Ishikawa (cell line): ENCODE results near the gene TMIGD3.

ENCODE experiments used
- CEBPB ChIP-seq: IDR thresholded peaks from 2 replicates; pipeline ENCODE4 v1.6.1; 2012
- CREB1 ChIP-seq: IDR thresholded peaks from 2 replicates; pipeline ENCODE4 v1.6.1; 2012; ENCODE audit warnings: low read depth
- EGR1 ChIP-seq: IDR thresholded peaks from 2 replicates; pipeline ENCODE4 v1.6.1; 2012
- EP300 ChIP-seq: IDR thresholded peaks from 2 replicates; pipeline ENCODE4 v1.6.1; 2012; ENCODE audit warnings: borderline replicate concordance
- FOXM1 ChIP-seq: IDR thresholded peaks from 2 replicates; pipeline ENCODE4 v1.6.1; 2012; ENCODE audit warnings: low read depth, borderline replicate concordance
- MAX ChIP-seq: IDR thresholded peaks from 2 replicates; pipeline ENCODE4 v1.6.1; 2012
- NFIC ChIP-seq: IDR thresholded peaks from 2 replicates; pipeline ENCODE4 v1.6.1; 2012
- RAD21 ChIP-seq: IDR thresholded peaks from 2 replicates; pipeline ENCODE4 v1.6.1; 2012; ENCODE audit warnings: low read depth
- TAF1 ChIP-seq: IDR thresholded peaks from 2 replicates; pipeline ENCODE4 v1.6.1; 2012; ENCODE audit warnings: low read depth, mild to moderate bottlenecking
- TCF12 ChIP-seq: IDR thresholded peaks from 2 replicates; pipeline ENCODE4 v1.6.1; 2012; ENCODE audit warnings: low read depth
- TEAD4 ChIP-seq: IDR thresholded peaks from 2 replicates; pipeline ENCODE4 v1.6.1; 2012
- YY1 ChIP-seq: IDR thresholded peaks from 2 replicates; pipeline ENCODE4 v1.6.1; 2012; ENCODE audit warnings: low read depth
- ZBTB7A ChIP-seq: IDR thresholded peaks from 2 replicates; pipeline ENCODE4 v1.6.1; 2012; ENCODE audit warnings: low read depth
- TF ChIP-seq, protein P1 (sequence below): IDR thresholded peaks from 2 replicates; pipeline ENCODE4 v1.6.1; 2012
- TF ChIP-seq, protein P2 (sequence below): IDR thresholded peaks from 2 replicates; pipeline ENCODE4 v1.6.1; 2012; ENCODE audit warnings: low read depth, mild to moderate bottlenecking

Gene TMIGD3

DNA sequence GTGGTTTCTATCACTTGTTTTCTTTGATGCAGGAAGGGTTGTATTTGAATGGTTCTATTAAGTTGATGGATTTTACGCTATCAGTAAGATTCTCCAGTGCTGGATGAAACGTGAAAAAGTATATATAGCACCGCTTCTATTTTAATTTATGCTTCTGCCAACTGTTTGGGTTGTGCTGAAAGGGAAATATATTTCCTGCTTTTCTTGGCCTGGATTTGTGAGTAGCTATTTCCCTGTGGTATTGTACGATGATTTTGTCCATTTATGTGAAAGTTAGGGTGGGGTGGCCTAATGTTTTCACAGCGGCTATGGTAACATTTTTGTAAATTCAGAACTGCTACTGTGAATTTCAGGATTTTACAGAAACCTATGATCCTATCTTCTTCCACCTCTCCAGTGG, 29.3 kb downstream of the TMIGD3 start:
- TF ChIP-seq, protein P1, sequence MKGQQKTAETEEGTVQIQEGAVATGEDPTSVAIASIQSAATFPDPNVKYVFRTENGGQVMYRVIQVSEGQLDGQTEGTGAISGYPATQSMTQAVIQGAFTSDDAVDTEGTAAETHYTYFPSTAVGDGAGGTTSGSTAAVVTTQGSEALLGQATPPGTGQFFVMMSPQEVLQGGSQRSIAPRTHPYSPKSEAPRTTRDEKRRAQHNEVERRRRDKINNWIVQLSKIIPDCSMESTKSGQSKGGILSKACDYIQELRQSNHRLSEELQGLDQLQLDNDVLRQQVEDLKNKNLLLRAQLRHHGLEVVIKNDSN = no peak
- TF ChIP-seq NFIC = no peak
- TF ChIP-seq FOXM1 = no peak
- no peak for TF ChIP-seq TAF1
- TF ChIP-seq MAX = no peak
- TF ChIP-seq, protein P2, sequence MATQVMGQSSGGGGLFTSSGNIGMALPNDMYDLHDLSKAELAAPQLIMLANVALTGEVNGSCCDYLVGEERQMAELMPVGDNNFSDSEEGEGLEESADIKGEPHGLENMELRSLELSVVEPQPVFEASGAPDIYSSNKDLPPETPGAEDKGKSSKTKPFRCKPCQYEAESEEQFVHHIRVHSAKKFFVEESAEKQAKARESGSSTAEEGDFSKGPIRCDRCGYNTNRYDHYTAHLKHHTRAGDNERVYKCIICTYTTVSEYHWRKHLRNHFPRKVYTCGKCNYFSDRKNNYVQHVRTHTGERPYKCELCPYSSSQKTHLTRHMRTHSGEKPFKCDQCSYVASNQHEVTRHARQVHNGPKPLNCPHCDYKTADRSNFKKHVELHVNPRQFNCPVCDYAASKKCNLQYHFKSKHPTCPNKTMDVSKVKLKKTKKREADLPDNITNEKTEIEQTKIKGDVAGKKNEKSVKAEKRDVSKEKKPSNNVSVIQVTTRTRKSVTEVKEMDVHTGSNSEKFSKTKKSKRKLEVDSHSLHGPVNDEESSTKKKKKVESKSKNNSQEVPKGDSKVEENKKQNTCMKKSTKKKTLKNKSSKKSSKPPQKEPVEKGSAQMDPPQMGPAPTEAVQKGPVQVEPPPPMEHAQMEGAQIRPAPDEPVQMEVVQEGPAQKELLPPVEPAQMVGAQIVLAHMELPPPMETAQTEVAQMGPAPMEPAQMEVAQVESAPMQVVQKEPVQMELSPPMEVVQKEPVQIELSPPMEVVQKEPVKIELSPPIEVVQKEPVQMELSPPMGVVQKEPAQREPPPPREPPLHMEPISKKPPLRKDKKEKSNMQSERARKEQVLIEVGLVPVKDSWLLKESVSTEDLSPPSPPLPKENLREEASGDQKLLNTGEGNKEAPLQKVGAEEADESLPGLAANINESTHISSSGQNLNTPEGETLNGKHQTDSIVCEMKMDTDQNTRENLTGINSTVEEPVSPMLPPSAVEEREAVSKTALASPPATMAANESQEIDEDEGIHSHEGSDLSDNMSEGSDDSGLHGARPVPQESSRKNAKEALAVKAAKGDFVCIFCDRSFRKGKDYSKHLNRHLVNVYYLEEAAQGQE = no peak
- TF ChIP-seq EP300 = no peak
- no peak for TF ChIP-seq RAD21
- no peak for TF ChIP-seq ZBTB7A
- TF ChIP-seq TEAD4 = no peak
- TF ChIP-seq TCF12 = no peak
- TF ChIP-seq CEBPB = no peak
- no peak for TF ChIP-seq YY1
- no peak for TF ChIP-seq EGR1
- TF ChIP-seq CREB1 = no peak

DNA sequence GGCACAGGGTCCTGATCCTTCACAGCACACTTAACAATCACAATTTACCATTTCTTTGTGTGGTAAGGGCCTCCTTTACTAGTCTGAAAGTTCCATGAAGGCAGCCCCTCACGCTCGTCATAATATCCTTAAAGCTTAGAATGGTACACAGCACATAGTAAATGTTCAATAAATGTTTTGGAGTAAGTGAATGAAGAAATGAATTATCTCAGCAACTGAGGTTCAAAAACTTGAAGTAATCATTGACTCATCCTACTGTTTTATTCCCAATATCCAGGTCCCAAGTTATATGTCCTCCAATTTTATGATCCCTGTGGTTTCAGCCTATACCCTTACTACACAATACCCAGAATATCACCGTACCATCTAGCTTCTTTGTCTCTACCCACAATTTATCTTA, 31.9 kb downstream of the TMIGD3 start:
- TF ChIP-seq TCF12 (no peak), ZBTB7A (no peak), TAF1 (no peak), RAD21 (no peak), YY1 (no peak), EP300 (no peak), CEBPB (no peak), EGR1 (no peak), FOXM1 (no peak), MAX (no peak)
- TF ChIP-seq, protein P1 = no peak
- TF ChIP-seq, protein P2 = no peak

GRCh38 chr1:111471012-111471411, 32.4 kb downstream of the TMIGD3 start:
- TF ChIP-seq, protein P1 = no peak

- no peak for TF ChIP-seq TCF12
- TF ChIP-seq TAF1 = no peak
- TF ChIP-seq, protein P1 = no peak
- TF ChIP-seq FOXM1 = no peak
- TF ChIP-seq RAD21 = no peak
- no peak for TF ChIP-seq TEAD4
- TF ChIP-seq MAX = no peak
- no peak for TF ChIP-seq ZBTB7A
- no peak for TF ChIP-seq EGR1
- TF ChIP-seq YY1 = no peak
- no peak for TF ChIP-seq EP300
- no peak for TF ChIP-seq NFIC
- no peak for TF ChIP-seq CREB1
- TF ChIP-seq, protein P2 = no peak
- TF ChIP-seq CEBPB = no peak
Observed at GRCh38 chr1:111470596-111470995, 32.8 kb downstream of the TMIGD3 start.
